Stimulated activated CD4-positive, alpha-beta T cell treated with anti-CD3 and anti-CD28 coated beads, TNF-alpha, amount 100 ng/mL, for 4 hours (primary cell): Measurements from ENCODE around the gene ADGRG7.

Experiments used
- DNase-seq, 3 experiments: peaks; one replicate each; pipeline ENCODE4 v3.0.0-alpha.2; 2020; ENCODE audit warnings: low read depth in 3 of 3

Gene ADGRG7

GRCh38 chr3:100702082-100702979 is 92.9 kb downstream of the ADGRG7 start:
- DNase-seq, result no peak

- no peak for DNase-seq
These were observed 93.6 kb downstream of the ADGRG7 start for GRCh38 chr3:100702980-100703345.

DNA sequence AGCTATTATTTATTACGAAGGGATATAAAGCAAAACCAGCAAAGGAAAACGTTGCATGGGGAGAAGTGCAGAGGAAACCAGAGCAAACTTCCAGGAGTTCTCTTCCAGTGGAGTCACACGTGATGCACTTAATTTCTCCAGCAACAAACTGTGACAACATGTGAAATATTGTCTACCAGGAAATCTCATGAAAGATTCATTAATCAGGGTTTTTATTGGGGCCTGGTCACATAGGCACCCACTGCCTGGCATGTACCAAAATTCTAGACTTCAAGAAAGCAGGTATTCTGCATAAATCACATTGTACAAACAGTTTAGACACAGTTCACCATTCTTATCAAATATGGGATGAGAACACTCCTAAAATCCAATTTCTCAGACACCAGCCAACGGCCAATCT is 94.5 kb downstream of the ADGRG7 start:
- no peak for DNase-seq

- no peak for DNase-seq
These were observed 97.0 kb downstream of the ADGRG7 start for GRCh38 chr3:100706365-100706764.

- DNase-seq, result no peak
These were observed 99.2 kb downstream of the ADGRG7 start for GRCh38 chr3:100708644-100708988.

- DNase-seq, result peak; percentile 93 to 96 (median 93)
These were observed 99.8 kb downstream of the ADGRG7 start, which contains the start of gene TFG for GRCh38 chr3:100708989-100709841. TFG (plus strand) TSS chr3:100709494; CDS start chr3:100713686, 4,192 bp downstream.

DNA sequence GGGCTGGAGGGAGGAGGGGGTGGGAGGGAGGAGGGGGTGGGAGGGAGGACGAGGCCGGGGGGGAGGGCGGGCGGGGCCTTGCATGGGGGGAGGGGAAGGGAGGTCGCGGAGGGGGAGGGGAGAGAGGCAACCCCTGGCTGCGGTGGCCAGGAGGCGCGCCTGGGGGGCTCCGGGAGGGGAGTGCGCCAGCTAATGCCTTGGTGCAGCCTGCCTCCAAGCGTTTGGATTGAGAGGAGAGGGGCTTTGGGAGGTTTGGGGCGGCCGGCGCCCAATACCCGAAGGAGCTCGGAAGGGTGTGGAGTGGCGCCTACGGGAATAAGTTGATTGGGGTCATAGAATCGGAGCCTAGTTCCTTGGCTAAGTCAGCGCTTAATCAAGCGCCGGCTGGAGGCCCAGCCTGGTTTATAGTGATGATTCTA is 100.5 kb downstream of the ADGRG7 start:
- peak; percentile 10 to 18 (median 10) for DNase-seq

GRCh38 chr3:100710261-100710968 is 101.0 kb downstream of the ADGRG7 start:
- DNase-seq, result peak; percentile 24 to 48 (median 32)

GRCh38 chr3:100715176-100715575 is 105.8 kb downstream of the ADGRG7 start:
- no peak for DNase-seq

- no peak for DNase-seq
These were observed 107.7 kb downstream of the ADGRG7 start for GRCh38 chr3:100717063-100717462.

GRCh38 chr3:100717637-100718487 is 108.5 kb downstream of the ADGRG7 start:
- no peak for DNase-seq

DNA sequence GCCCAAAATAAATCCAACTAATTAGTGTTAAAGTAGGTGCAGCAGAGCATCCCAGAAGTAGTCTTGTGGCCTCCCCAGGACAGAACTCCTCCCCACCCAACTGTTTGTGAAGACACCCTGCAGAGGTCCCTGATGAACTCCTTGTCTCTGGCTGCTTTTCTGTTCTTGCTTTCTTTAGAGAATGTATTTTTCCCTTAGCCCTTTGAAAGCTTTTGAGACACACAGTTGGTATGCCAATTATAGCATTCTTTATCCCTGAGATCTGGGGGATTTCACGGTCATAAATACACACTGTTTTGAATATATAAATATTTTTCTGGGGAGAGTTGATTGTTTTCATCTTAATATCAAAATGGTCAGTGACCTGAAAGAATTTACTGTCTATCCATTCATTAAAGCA is 109.7 kb downstream of the ADGRG7 start:
- DNase-seq, result no peak

DNA sequence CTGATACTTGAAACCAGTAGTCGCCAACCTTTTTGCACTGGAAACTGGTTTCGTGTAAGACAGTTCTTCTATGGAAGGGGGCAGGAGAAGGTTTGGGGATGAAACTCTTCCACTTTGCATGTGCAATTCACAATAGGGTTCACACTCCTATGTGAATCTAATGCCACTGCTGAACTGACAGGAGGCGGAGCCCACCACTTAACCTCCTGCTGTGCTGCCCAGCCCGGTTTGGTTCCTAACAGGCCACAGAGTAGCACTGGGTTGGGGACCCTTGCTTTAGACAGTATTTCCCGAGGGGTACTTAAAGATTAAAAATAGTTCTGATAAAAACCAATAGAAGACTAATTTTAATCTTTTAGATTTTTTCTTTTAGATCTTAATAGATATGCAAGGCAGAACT is 111.0 kb downstream of the ADGRG7 start:
- DNase-seq, result no peak

GRCh38 chr3:100725935-100726513 is 116.6 kb downstream of the ADGRG7 start:
- DNase-seq, result no peak

GRCh38 chr3:100726706-100727105 is 117.3 kb downstream of the ADGRG7 start:
- DNase-seq, result no peak

DNA sequence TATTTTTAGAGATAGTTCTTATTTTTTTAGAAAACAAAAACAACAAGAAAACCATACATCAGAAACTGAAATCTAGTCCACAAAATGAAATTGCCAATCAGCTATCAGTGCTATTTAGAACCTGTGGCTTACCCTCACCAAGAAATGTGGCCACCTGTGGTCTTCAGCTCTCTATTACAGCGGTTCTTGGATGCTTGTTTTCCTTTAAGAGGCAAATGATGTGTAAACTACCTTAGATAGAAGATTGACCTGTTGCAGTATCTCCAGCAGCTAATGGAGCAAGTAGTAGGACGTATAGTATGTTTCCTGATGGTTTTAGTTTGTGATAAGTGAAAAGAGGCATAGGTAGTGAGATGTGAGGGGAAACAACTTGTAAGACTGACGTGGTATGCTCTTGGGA is 121.1 kb downstream of the ADGRG7 start:
- DNase-seq, result no peak

DNA sequence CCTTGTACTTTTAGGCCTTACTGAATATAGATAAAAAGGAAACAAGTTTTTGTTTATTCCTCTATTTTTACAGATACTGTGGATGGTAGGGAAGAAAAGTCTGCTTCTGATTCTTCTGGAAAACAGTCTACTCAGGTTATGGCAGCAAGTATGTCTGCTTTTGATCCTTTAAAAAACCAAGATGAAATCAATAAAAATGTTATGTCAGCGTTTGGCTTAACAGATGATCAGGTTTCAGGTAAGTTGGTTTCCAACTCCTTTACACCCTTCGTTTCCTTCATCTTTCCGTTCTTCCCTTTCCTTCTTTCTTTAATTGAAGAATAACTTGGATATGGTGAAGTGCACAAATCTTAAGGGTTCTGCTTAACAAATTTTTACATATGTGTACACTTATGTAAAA is 123.0 kb downstream of the ADGRG7 start:
- DNase-seq, result no peak

- DNase-seq, result no peak
These were observed 127.9 kb downstream of the ADGRG7 start for GRCh38 chr3:100737334-100737733.

DNA sequence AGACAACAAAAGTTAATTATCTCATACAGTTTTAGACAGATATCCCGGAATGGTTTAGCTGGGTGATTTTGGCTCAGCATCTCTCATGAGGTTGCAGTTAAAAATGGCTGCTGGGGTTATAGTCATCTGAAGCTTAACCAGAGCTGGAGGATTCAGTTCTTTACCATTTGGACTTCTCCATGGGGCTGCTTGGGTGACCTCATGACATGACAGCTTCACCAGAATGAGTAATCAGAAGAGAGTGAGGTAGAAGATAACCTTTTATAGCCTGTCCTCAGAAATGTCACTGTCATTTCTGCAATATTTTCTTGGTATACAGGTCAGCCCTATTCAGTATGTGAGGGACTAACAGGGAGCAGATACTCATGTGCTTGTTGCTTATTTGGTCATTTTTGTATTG is 130.8 kb downstream of the ADGRG7 start:
- DNase-seq, result no peak

- DNase-seq, result no peak
These were observed 134.1 kb downstream of the ADGRG7 start for GRCh38 chr3:100743535-100743934.

GRCh38 chr3:100744671-100745070 is 135.3 kb downstream of the ADGRG7 start:
- DNase-seq, result no peak
